Purkinje cell (primary cell): Measurements from ENCODE around the gene SLC35G3. TPM values are rescaled to one million over a fixed set of nuclear protein-coding genes. Genes with fewer than 3 reads are reported as not detected.

Experiments
- polyA plus RNA-seq: library from polyadenylated mRNA; unstranded; fragments of >200 nt; fragmentation: Nextera tagmentation; gene quantifications from 2 replicates; pipeline ENCODE4 v1.2.1, GENCODE V29; 2014

Gene SLC35G3
- not detected in 2 replicates for polyA plus RNA-seq

GRCh38 chr17:35194001-35194400, at the start of gene SLC35G3:
Gene SLC35G3 (minus strand): TSS chr17:35194393. CDS start chr17:35194307, 86 bp downstream.

GRCh38 chr17:35242805-35243560, 48.8 kb upstream of the SLC35G3 start, which contains the start of gene SLFN5:
Gene SLFN5 (plus strand): TSS chr17:35243072. CDS start chr17:35258691, 15,619 bp downstream.

GRCh38 chr17:35147375-35147905, 46.8 kb downstream of the SLC35G3 start, which contains the start of gene UNC45B:
Gene UNC45B (plus strand): TSS chr17:35147817. CDS start chr17:35148264, 447 bp downstream.

Other genes with a start within 250 kb of the SLC35G3 start
- gene CCT6B, start 232.9 kb downstream of the SLC35G3 start, polyA plus RNA-seq, result 5.4 and 7.0 TPM in 2 replicates
- gene ZNF830, start 232.9 kb downstream of the SLC35G3 start, polyA plus RNA-seq, result 13.1 and 15.5 TPM in 2 replicates
- 8.4 and 10.0 TPM in 2 replicates for gene LIG3, start 213.9 kb downstream of the SLC35G3 start, polyA plus RNA-seq
- gene RFFL, start 130.7 kb downstream of the SLC35G3 start, polyA plus RNA-seq, result 0.69 TPM in 1 of 2 replicates, not detected in the other
- 4.2 and 5.1 TPM in 2 replicates for gene RAD51D, start 74.5 kb downstream of the SLC35G3 start, polyA plus RNA-seq
- not detected in 2 replicates for gene FNDC8, start 72.8 kb downstream of the SLC35G3 start, polyA plus RNA-seq
- 1.1 and 2.9 TPM in 2 replicates for gene NLE1, start 52.1 kb downstream of the SLC35G3 start, polyA plus RNA-seq
- not detected in 2 replicates for gene UNC45B, start 46.6 kb downstream of the SLC35G3 start, polyA plus RNA-seq
- 1.7 and 3.4 TPM in 2 replicates for gene SLFN5, start 48.7 kb upstream of the SLC35G3 start, polyA plus RNA-seq
- 0.27 and 0.59 TPM in 2 replicates for gene SLFN11, start 179.2 kb upstream of the SLC35G3 start, polyA plus RNA-seq
- gene SLFN12, start 238.1 kb upstream of the SLC35G3 start, polyA plus RNA-seq, result 0.36 TPM in 1 of 2 replicates, not detected in the other